Left ventricle myocardium inferior (tissue), 1 donor: ENCODE results near the gene RANBP1. TPM values are rescaled to one million over a fixed set of nuclear protein-coding genes. Genes with fewer than 3 reads are reported as not detected.

Experiments used
- DNase-seq: peaks from one replicate; pipeline ENCODE4 v3.0.0-alpha.2; 2020
- H3K27ac ChIP-seq: fragments of 200-600 bp; replicated peaks from 2 replicates; pipeline ENCODE4 v1.8.0; 2021
- H3K27me3 ChIP-seq: fragments of 200-600 bp; 2 replicates; pipeline ENCODE4 v1.8.0; 2021; ENCODE audit warnings: low read depth
- H3K36me3 ChIP-seq: fragments of 200-600 bp; 2 replicates; pipeline ENCODE4 v1.8.0; 2021
- H3K4me1 ChIP-seq: fragments of 200-600 bp; 2 replicates; pipeline ENCODE4 v1.8.0; 2021
- H3K4me3 ChIP-seq: fragments of 200-600 bp; 2 replicates; pipeline ENCODE4 v1.8.0; 2021; ENCODE audit warnings: mild to moderate bottlenecking, moderate library complexity
- H3K9me3 ChIP-seq: fragments of 200-600 bp; replicated peaks from 2 replicates; pipeline ENCODE4 v1.8.0; 2021
- intact Hi-C: fragments of 100-400 bp; cut with micrococcal nuclease; formaldehyde crosslinking; loops from one replicate; pipeline ENCODE4 v1.11.0; 2022
- total RNA-seq: library from RNA; stranded (reverse); fragmentation: NEBNext Ultra II Directional; extraction: Animal tissue kit (Norgen Biotek cat#: 25700); gene quantifications from one replicate; pipeline ENCODE4 v1.2.1, GENCODE V29; 2021
- TF ChIP-seq, protein P1 (sequence below): fragments of 200-600 bp; IDR thresholded peaks from 2 replicates; pipeline ENCODE4 v1.8.0; 2021; ENCODE audit warnings: antibody characterized with exemption, mild to moderate bottlenecking, borderline replicate concordance
- donor health status: DM: no; HTN: yes; CAD: no; lungs with severe emphysema.

RANBP1 gene
- total RNA-seq, 1 donor from 2014 or later, result 39.6 TPM

DNA sequence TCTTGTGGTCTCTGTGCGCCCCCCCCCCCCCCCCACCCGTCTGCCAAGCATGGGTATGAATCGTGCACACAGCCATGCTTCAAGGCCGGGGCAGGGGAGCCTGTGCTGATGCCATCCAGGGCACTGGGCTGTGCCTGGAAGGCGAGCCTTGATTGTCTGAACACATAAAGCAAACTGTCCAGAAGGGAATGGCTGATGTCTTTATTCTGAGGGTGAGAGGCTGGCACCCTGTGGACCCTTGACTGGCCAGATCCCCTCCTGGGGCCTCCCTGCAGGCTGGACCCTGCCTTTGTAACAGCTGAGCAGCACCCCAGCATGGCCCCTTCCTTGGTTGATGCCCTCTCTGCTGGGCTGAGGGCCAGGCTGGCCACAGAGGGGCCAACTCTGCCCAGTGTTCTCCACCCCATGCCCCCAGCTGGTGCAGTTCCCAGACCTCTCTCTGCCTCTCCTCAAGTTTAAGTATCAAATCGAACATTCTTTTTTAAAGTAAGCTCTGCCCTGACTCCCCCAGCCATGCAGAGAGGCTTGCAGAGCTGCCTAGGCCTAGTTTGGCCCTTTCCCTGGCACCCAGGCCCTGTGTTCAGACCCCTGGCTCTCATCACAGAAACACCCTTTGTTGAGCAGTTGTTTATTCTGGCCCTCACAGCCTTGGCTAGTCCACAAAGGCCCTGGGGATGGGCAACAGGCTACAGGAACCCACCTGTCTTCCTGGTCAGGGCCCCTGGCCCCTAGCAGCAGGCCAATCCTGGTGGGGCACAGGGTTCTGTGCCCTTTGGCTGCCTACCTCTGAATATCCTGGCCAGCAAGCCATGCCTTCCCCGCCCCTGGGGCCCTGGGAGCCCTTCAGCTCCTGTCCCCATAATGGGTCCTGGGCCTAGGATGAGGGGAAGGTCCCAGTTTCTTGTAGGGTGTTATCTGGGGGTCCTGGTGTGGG, 3.9 kb upstream of the RANBP1 start:
- H3K27ac ChIP-seq, result peak overlapping the region; percentile 3

DNA sequence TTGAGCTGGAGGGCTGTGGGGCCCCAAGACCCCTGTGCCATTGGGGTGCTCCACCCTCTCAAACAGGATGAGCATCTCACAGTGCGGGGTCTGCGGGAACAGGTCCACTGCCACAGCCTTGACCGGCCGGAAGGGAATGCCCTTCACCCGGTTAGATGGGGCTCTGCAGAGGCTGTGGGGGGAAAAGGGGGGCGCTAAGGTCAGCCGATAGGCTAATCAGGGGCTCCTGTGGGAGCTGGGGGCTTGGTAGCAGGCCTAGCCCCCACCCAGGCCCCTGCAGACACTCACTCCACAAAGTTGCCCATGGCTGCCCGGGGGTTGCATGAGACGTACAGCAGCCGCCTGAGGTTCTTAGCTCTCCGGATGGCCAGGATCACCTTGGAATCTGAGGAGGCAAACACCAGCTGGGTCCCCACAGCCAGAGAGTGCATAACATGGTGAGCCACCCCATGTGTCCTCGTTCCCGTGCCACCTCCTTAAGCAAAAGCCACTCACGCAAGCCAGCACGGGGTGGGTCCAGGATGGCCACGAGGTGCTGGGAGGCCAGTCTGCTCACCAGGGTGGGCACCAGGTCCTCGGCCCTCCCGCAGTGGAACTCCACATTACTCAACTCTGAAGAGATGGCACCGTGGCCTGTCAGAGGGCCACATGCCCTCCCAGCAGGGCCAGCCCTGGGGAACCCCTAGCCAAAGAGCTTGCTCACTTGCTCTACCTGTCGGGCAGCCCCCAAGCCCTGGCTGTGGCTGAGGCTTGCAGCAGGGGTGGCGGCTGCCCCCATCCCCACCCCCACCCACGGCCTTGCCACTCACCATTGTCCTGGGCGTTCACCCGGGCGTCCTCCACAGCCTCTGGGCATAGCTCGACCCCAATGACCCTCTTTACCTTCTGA, 3.0 kb upstream of the RANBP1 start:
- Histone ChIP-seq H3K27me3 (no peaks in the 10 kb centered on the region), H3K4me1 (peaks cover 32% of the 10 kb centered on the region), H3K9me3 (no peaks in the 10 kb centered on the region), H3K36me3 (peaks cover 73% of the 10 kb centered on the region), H3K27ac (no peak overlapping the region), H3K4me3 (no peak overlapping the region)
- DNase-seq, result peak; percentile 11
- TF ChIP-seq, protein P1, sequence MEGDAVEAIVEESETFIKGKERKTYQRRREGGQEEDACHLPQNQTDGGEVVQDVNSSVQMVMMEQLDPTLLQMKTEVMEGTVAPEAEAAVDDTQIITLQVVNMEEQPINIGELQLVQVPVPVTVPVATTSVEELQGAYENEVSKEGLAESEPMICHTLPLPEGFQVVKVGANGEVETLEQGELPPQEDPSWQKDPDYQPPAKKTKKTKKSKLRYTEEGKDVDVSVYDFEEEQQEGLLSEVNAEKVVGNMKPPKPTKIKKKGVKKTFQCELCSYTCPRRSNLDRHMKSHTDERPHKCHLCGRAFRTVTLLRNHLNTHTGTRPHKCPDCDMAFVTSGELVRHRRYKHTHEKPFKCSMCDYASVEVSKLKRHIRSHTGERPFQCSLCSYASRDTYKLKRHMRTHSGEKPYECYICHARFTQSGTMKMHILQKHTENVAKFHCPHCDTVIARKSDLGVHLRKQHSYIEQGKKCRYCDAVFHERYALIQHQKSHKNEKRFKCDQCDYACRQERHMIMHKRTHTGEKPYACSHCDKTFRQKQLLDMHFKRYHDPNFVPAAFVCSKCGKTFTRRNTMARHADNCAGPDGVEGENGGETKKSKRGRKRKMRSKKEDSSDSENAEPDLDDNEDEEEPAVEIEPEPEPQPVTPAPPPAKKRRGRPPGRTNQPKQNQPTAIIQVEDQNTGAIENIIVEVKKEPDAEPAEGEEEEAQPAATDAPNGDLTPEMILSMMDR, result no peak
- intact Hi-C loops, result no loop called here

More for the DNA sequence above, 3.9 kb upstream of the RANBP1 start:
- TF ChIP-seq, protein P1, result no peak
- peak; percentile 13 for DNase-seq
- Histone ChIP-seq H3K27me3 (no peaks in the 10 kb centered on the region), H3K36me3 (peaks cover 82% of the 10 kb centered on the region), H3K9me3 (no peaks in the 10 kb centered on the region), H3K4me1 (peaks cover 30% of the 10 kb centered on the region), H3K4me3 (no peak overlapping the region)
- intact Hi-C loops, result no loop called here

DNA sequence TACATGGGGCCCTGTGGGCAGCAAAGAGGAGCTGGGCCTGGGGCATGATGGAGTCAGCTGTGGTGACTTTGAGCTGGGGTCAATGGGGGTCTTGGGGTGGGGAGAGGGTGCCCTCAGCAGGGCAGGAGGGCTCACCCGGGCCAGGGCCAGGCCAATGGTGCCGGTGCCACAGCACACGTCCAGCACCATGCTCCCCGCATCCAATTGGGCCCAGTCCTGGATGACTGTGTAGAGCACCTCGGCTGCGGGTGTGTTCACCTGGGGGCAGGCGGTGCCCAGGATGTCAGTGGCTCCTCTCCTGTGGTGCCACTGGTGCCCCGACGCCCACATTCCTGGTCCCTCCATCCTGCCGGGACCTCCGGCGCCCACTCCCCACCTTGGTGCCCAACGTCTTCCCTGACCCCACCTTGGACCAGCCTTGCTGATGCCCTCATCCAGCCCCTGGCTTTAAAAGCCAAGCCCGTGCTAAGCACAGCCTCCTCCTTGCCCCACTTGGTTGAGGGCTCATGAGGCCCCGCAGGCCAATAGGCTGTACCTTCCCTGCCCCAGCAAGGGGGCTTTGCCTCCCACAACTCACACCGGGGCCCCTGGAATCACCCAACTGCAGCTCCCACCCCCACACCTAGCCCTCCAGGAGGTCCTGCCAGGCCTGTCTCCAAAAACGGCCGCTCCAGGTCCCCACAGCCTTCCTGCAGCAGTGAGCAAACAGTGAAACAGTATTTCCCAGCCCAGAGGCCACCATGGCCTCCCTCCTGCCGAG, 2.2 kb upstream of the RANBP1 start:
- intact Hi-C loops, result no loop called here
- no peak overlapping the region for H3K27ac ChIP-seq
- no peak overlapping the region for H3K4me3 ChIP-seq
- H3K4me1 ChIP-seq, result peaks cover 41% of the 10 kb centered on the region
- no peaks in the 10 kb centered on the region for H3K27me3 ChIP-seq
- peak; percentile 19 for DNase-seq
- peaks cover 64% of the 10 kb centered on the region for H3K36me3 ChIP-seq
- TF ChIP-seq, protein P1, result no peak
- no peaks in the 10 kb centered on the region for H3K9me3 ChIP-seq

DNA sequence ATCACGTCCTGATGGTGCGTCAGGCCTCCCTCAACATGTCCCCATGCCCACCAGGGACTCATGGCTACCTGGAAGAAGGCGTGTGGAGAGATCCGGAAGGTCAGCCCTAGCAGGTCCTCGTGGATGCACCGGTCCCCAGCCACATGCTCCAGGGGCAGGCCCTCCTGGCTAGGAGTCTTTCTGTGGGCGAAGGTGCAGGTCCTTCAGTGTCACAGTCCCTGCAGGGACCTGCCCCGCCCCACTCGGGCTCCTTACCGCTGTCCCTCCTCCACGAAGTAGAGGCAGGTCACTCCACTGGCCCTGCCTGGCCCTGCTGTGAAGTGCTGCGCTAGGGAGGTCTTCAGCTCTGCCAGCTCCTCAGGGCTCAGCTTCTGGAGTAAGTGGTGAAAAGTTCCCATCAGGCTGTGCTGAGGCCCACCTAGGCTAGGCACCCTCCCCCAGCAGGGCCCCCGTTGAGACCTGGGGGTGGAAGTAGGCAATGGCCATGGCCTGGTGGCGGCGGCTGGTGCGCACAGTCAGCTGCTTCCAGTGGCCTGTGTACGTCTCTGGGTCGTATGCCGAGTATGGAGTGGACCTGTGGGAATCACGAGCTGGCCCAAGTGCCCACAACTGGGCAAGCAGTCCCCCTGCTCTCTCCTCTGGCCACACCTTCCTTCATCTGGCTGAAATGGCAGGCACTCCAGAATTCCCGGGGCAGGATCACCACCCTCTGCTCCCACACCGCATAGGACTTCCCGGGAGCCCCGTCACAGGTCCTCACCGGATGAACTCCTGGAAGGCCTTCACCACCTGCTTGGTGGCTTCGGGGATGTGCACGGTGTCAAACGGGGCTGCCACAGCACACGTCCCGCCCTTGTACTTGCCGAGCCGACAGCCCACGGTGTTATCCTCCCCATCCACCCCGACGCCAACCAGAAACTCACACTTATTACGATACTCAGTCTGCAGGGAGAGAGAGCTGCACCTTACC, 1.1 kb upstream of the RANBP1 start:
- intact Hi-C loops, result no loop called here
- TF ChIP-seq, protein P1, result no peak

More for the DNA sequence above, 1.1 kb upstream of the RANBP1 start:
- Histone ChIP-seq H3K4me3 (no peak overlapping the region), H3K27me3 (no peaks in the 10 kb centered on the region), H3K27ac (no peak overlapping the region), H3K36me3 (peaks cover 63% of the 10 kb centered on the region), H3K9me3 (no peaks in the 10 kb centered on the region), H3K4me1 (peaks cover 51% of the 10 kb centered on the region)
- DNase-seq, result peak; percentile 11
